Fibroblast of lung (primary cell): ENCODE data around the gene SRD5A3. TPM values are rescaled to one million over a fixed set of nuclear protein-coding genes. Genes with fewer than 3 reads are reported as not detected.

Source experiments
- DNase-seq, 2 donors: peaks; one replicate each; pipeline versions ENCODE4 v3.0.0 to v3.0.0-alpha.2; 2010; ENCODE audit warnings: low read depth in 2 of 2
- H2AFZ ChIP-seq: 2 replicates; pipeline ENCODE4 v1.5.1; 2012; ENCODE audit warnings: low read length, control low read depth, inconsistent platforms
- H3K27ac ChIP-seq: 2 replicates; pipeline ENCODE4 v1.5.1; 2011; ENCODE audit warnings: low read length, control low read depth; ENCODE audit not compliant: insufficient read depth
- H3K27me3 ChIP-seq: 2 replicates; pipeline ENCODE4 v1.5.1; 2011; ENCODE audit warnings: mild to moderate bottlenecking, low read length; ENCODE audit not compliant: control insufficient read depth, insufficient read depth
- H3K36me3 ChIP-seq: 2 replicates; pipeline ENCODE4 v1.5.1; 2011; ENCODE audit warnings: low read length; ENCODE audit not compliant: control insufficient read depth, insufficient read depth
- H3K4me1 ChIP-seq: 2 replicates; pipeline ENCODE4 v1.5.1; 2011; ENCODE audit warnings: low read length; ENCODE audit not compliant: control insufficient read depth, insufficient read depth; ENCODE audit errors: extremely low read depth
- H3K4me2 ChIP-seq: 2 replicates; pipeline ENCODE4 v1.5.1; 2011; ENCODE audit warnings: low read length, control low read depth; ENCODE audit not compliant: insufficient read depth; ENCODE audit errors: extremely low read depth
- H3K4me3 ChIP-seq, 4 experiments: fragments of 200-600 bp in 1 of 4; sonication (generic) in 1 of 4; replicated peaks in 1 of 4; 2 replicates each; pipeline ENCODE4 v1.5.1; 2011 to 2016; ENCODE audit warnings: low read length in 4 of 4, low read depth in 3 of 4, mild to moderate bottlenecking in 3 of 4, control low read depth in 2 of 4, inconsistent platforms in 1 of 4, mixed read lengths in 1 of 4; ENCODE audit not compliant: insufficient read depth in 1 of 4; ENCODE audit errors: control extremely low read depth in 1 of 4
- H3K79me2 ChIP-seq: 2 replicates; pipeline ENCODE4 v1.5.1; 2012; ENCODE audit warnings: mild to moderate bottlenecking, low read length, inconsistent platforms; ENCODE audit not compliant: control insufficient read depth, insufficient read depth
- H3K9ac ChIP-seq: 2 replicates; pipeline ENCODE4 v1.5.1; 2011; ENCODE audit warnings: mild to moderate bottlenecking, low read length, control low read depth; ENCODE audit not compliant: insufficient read depth
- H3K9me3 ChIP-seq: 2 replicates; pipeline ENCODE4 v1.5.1; 2012; ENCODE audit warnings: low read depth, low read length; ENCODE audit not compliant: control insufficient read depth, insufficient read depth
- H4K20me1 ChIP-seq: 2 replicates; pipeline ENCODE4 v1.5.1; 2011; ENCODE audit warnings: low read length; ENCODE audit not compliant: control insufficient read depth, insufficient read depth; ENCODE audit errors: extremely low read depth
- EZH2 ChIP-seq: IDR thresholded peaks from 2 replicates; pipeline ENCODE4 v1.5.1; 2012; ENCODE audit warnings: low read length, control low read depth, mild to moderate bottlenecking; ENCODE audit errors: missing control alignments
- polyA plus RNA-seq, 2 donors: library from polyadenylated mRNA; depleted of rRNA in 1 of 2; stranded (reverse) in 1 of 2; unstranded in 1 of 2; fragments of >200 nt; gene quantifications; 2 replicates each; pipeline ENCODE4 v1.2.1, GENCODE V29; 2011 to 2012; ENCODE audit warnings: missing spikeins in 1 of 2
- total RNA-seq: library from RNA; depleted of rRNA; stranded (reverse); fragments of >200 nt; gene quantifications from 2 replicates; pipeline ENCODE4 v1.2.1, GENCODE V29; 2014
- TF ChIP-seq, protein P1 (sequence below), 2 donors: IDR thresholded peaks in 1 of 2; conservative IDR thresholded peaks in 1 of 2; 1 replicate in 1 of 2; 2 replicates in 1 of 2; pipeline ENCODE4 v1.5.1; 2011 to 2012; ENCODE audit warnings: low read length in 2 of 2, control low read depth in 1 of 2, inconsistent platforms in 1 of 2, low read depth in 1 of 2, mild to moderate bottlenecking in 1 of 2

Gene SRD5A3
- total and polyA plus RNA-seq, 2 donors (not counting 1 experiment from before 2014, with no cell fraction given) = 5.0 to 12.3 TPM

DNA sequence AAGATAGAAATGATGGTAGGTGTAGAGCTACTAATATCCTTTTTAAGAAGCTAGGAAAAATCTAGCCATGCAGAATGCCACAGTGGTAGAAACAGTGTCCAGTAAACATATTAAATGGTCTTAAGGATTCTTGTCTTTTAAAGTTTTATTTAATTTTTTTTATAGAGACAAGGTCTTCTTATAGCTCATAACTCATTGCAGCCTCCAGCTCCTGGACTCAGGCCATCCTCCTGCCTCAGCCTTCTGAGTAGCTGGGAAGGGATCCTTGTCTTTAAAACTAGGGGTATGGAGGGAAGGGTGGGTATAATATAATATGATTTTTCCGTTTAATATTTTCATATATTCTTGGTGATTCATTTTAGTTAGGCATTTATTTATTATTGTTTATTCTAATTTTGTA, 53.5 kb downstream of the SRD5A3 start:
- Histone ChIP-seq H3K27me3 (no peaks in the 10 kb centered on the region), H4K20me1 (peaks cover 2% of the 10 kb centered on the region), H3K4me3 (peak overlapping the region; percentile 60 to 98 (median 90)), H3K4me2 (peak overlapping the region; percentile 77), H3K9ac (no peak overlapping the region), H3K36me3 (peaks cover 6% of the 10 kb centered on the region), H2AFZ (no peak overlapping the region), H3K27ac (no peak overlapping the region), H3K4me1 (peaks cover 7% of the 10 kb centered on the region), H3K79me2 (peaks cover 77% of the 10 kb centered on the region), H3K9me3 (no peaks in the 10 kb centered on the region)
- TF ChIP-seq EZH2 = no peak
- TF ChIP-seq, protein P1, sequence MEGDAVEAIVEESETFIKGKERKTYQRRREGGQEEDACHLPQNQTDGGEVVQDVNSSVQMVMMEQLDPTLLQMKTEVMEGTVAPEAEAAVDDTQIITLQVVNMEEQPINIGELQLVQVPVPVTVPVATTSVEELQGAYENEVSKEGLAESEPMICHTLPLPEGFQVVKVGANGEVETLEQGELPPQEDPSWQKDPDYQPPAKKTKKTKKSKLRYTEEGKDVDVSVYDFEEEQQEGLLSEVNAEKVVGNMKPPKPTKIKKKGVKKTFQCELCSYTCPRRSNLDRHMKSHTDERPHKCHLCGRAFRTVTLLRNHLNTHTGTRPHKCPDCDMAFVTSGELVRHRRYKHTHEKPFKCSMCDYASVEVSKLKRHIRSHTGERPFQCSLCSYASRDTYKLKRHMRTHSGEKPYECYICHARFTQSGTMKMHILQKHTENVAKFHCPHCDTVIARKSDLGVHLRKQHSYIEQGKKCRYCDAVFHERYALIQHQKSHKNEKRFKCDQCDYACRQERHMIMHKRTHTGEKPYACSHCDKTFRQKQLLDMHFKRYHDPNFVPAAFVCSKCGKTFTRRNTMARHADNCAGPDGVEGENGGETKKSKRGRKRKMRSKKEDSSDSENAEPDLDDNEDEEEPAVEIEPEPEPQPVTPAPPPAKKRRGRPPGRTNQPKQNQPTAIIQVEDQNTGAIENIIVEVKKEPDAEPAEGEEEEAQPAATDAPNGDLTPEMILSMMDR (conservative IDR thresholded peaks at IDR 0.05 in 1 of 2, IDR thresholded peaks at IDR 0.05 in 1 of 2; ENCODE audit: low read depth in 1 of 2, low read length in 2 of 2) = no peak
- DNase-seq = no peak

DNA sequence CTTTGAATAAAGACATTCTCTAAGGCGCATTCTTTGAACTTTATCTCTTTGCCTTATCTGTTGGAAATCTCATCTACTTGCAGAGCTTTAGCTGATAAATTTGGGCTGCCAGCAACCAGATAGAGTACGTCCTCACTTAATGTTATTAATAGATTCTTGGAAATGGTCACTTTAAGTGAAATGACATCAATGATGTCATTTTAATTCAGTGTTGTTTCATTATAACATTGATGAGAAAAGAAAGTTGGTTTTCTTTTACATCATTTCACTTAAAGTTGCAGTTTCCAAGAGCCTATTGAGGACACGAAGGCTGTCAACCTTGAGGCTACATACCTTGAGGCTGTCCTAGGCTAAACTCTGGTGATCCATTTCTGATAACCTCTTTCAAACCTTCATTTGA, 59.0 kb downstream of the SRD5A3 start:
- no peaks in the 10 kb centered on the region for H4K20me1 ChIP-seq
- H3K4me1 ChIP-seq = peaks cover 3% of the 10 kb centered on the region
- H3K36me3 ChIP-seq = peaks cover 2% of the 10 kb centered on the region
- no peaks in the 10 kb centered on the region for H3K27me3 ChIP-seq
- no peak overlapping the region for H3K4me3 ChIP-seq
- H3K27ac ChIP-seq = no peak overlapping the region
- no peak overlapping the region for H3K4me2 ChIP-seq
- TF ChIP-seq, protein P1 (conservative IDR thresholded peaks at IDR 0.05 in 1 of 2, IDR thresholded peaks at IDR 0.05 in 1 of 2; ENCODE audit: low read depth in 1 of 2, low read length in 2 of 2) = no peak
- TF ChIP-seq EZH2 = no peak
- peaks cover 89% of the 10 kb centered on the region for H3K79me2 ChIP-seq
- no peak for DNase-seq
- no peak overlapping the region for H3K9ac ChIP-seq
- no peak overlapping the region for H2AFZ ChIP-seq
- H3K9me3 ChIP-seq = no peaks in the 10 kb centered on the region

DNA sequence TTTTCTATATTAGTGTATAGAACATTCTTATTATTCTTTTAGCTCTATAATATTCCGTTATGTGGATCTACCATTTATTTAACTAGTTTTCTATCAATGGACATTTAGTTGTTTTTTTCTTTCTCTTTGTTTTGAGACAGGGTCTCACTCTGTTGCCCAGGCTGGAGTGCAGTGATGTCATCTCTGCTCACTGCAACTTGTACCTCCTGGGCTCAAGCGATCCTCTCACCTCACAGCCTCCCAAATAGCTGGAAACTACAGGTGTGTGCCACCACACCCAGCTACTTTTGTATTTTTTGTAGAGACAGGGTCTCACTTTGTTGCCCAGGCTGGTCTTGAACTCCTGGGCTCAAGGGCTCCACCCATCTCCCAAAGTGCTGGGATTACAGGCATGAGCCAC, 60.5 kb downstream of the SRD5A3 start:
- DNase-seq = no peak
- H3K4me2 ChIP-seq = no peak overlapping the region
- H3K4me3 ChIP-seq = no peak overlapping the region
- H3K9me3 ChIP-seq = no peaks in the 10 kb centered on the region
- TF ChIP-seq EZH2 = no peak
- TF ChIP-seq, protein P1 (conservative IDR thresholded peaks at IDR 0.05 in 1 of 2, IDR thresholded peaks at IDR 0.05 in 1 of 2; ENCODE audit: low read depth in 1 of 2, low read length in 2 of 2) = no peak
- no peaks in the 10 kb centered on the region for H4K20me1 ChIP-seq
- H3K27ac ChIP-seq = no peak overlapping the region
- H3K27me3 ChIP-seq = no peaks in the 10 kb centered on the region
- peaks cover 3% of the 10 kb centered on the region for H3K4me1 ChIP-seq
- H3K36me3 ChIP-seq = peaks cover 2% of the 10 kb centered on the region
- H2AFZ ChIP-seq = no peak overlapping the region
- H3K79me2 ChIP-seq = peaks cover 91% of the 10 kb centered on the region
- no peak overlapping the region for H3K9ac ChIP-seq
